H9 (cell line): ENCODE data around the gene PEAK3. TPM values are rescaled to one million over a fixed set of nuclear protein-coding genes. Genes with fewer than 3 reads are reported as not detected.

ENCODE experiments used
- DNase-seq: peaks from one replicate; pipeline ENCODE4 v3.0.0-alpha.2; 2017
- H2AFZ ChIP-seq: one replicate; pipeline ENCODE4 v1.6.1; 2013; ENCODE audit warnings: mild to moderate bottlenecking, low read length, control low read depth, moderate library complexity
- H2AK5ac ChIP-seq: 2 replicates; pipeline ENCODE4 v1.6.1; 2013; ENCODE audit warnings: low read length, control low read depth, mixed read lengths; ENCODE audit not compliant: insufficient read length
- H2BK120ac ChIP-seq: one replicate; pipeline ENCODE4 v1.6.1; 2013; ENCODE audit warnings: low read depth, mild to moderate bottlenecking, low read length, control low read depth, inconsistent platforms; ENCODE audit not compliant: poor library complexity, severe bottlenecking
- H2BK12ac ChIP-seq: 2 replicates; pipeline ENCODE4 v1.6.1; 2013; ENCODE audit warnings: low read length, control low read depth, mixed read lengths, low read depth; ENCODE audit not compliant: insufficient read length
- H2BK15ac ChIP-seq: 2 replicates; pipeline ENCODE4 v1.6.1; 2013; ENCODE audit warnings: low read depth, low read length, control low read depth
- H2BK20ac ChIP-seq: one replicate; pipeline ENCODE4 v1.6.1; 2013; ENCODE audit warnings: low read depth, mild to moderate bottlenecking, low read length, control low read depth, inconsistent platforms; ENCODE audit not compliant: poor library complexity, severe bottlenecking
- H2BK5ac ChIP-seq: 2 replicates; pipeline ENCODE4 v1.6.1; 2013; ENCODE audit warnings: low read length, control low read depth, mixed read lengths; ENCODE audit not compliant: insufficient read length
- H3K14ac ChIP-seq: 2 replicates; pipeline ENCODE4 v1.6.1; 2013; ENCODE audit warnings: low read length, control low read depth; ENCODE audit not compliant: insufficient read depth
- H3K18ac ChIP-seq: 2 replicates; pipeline ENCODE4 v1.6.1; 2013; ENCODE audit warnings: low read depth, mild to moderate bottlenecking, mixed read lengths, low read length, control low read depth; ENCODE audit not compliant: insufficient read length
- H3K23ac ChIP-seq: 2 replicates; pipeline ENCODE4 v1.6.1; 2013; ENCODE audit warnings: low read length, control low read depth, mixed read lengths, low read depth; ENCODE audit not compliant: insufficient read length
- H3K23me2 ChIP-seq: 2 replicates; pipeline ENCODE4 v1.6.1; 2013; ENCODE audit warnings: low read depth, mild to moderate bottlenecking, mixed read lengths, low read length, control low read depth; ENCODE audit not compliant: insufficient read length, poor library complexity, severe bottlenecking
- H3K27ac ChIP-seq: 2 replicates; pipeline ENCODE4 v1.5.1; 2013; ENCODE audit warnings: low read length, control low read depth, mixed read lengths, low read depth; ENCODE audit not compliant: insufficient read length
- H3K27me3 ChIP-seq: 2 replicates; pipeline ENCODE4 v1.6.1; 2013; ENCODE audit warnings: low read length, control low read depth, inconsistent platforms; ENCODE audit not compliant: insufficient read depth
- H3K4ac ChIP-seq: 2 replicates; pipeline ENCODE4 v1.6.1; 2013; ENCODE audit warnings: low read depth, mild to moderate bottlenecking, control low read depth, inconsistent platforms, low read length, moderate library complexity
- H3K4me1 ChIP-seq: 2 replicates; pipeline ENCODE4 v1.6.1; 2013; ENCODE audit warnings: low read length, control low read depth, inconsistent platforms; ENCODE audit not compliant: insufficient read depth
- H3K4me2 ChIP-seq: 2 replicates; pipeline ENCODE4 v1.6.1; 2013; ENCODE audit warnings: low read length, control low read depth, mixed read lengths; ENCODE audit not compliant: insufficient read length, insufficient read depth
- H3K56ac ChIP-seq: 2 replicates; pipeline ENCODE4 v1.6.1; 2013; ENCODE audit warnings: low read depth, mild to moderate bottlenecking, mixed read lengths, low read length, control low read depth; ENCODE audit not compliant: insufficient read length
- H3K79me1 ChIP-seq: 2 replicates; pipeline ENCODE4 v1.6.1; 2013; ENCODE audit warnings: low read depth, mild to moderate bottlenecking, moderate library complexity, low read length, control low read depth, inconsistent platforms; ENCODE audit not compliant: insufficient read depth, poor library complexity, severe bottlenecking
- H3K79me2 ChIP-seq: 2 replicates; pipeline ENCODE4 v1.6.1; 2013; ENCODE audit warnings: low read length, control low read depth, inconsistent platforms; ENCODE audit not compliant: insufficient read depth
- H3K9ac ChIP-seq: 2 replicates; pipeline ENCODE4 v1.6.1; 2013; ENCODE audit warnings: low read length, control low read depth, mixed read lengths; ENCODE audit not compliant: insufficient read length; ENCODE audit errors: extremely low read depth
- H3K9me3 ChIP-seq: one replicate; pipeline ENCODE4 v1.6.1; 2013; ENCODE audit warnings: low read depth, low read length, inconsistent platforms; ENCODE audit not compliant: control insufficient read depth
- H3T11ph ChIP-seq: one replicate; pipeline ENCODE4 v1.6.1; 2013; ENCODE audit warnings: mild to moderate bottlenecking, low read length, control low read depth, inconsistent platforms
- H4K20me1 ChIP-seq: one replicate; pipeline ENCODE4 v1.6.1; 2013; ENCODE audit not compliant: control insufficient read depth, insufficient read length, insufficient read depth
- H4K5ac ChIP-seq: 2 replicates; pipeline ENCODE4 v1.6.1; 2013; ENCODE audit warnings: low read depth, mild to moderate bottlenecking, mixed read lengths, low read length, control low read depth; ENCODE audit not compliant: insufficient read length
- H4K8ac ChIP-seq: replicated peaks from 2 replicates; pipeline ENCODE4 v1.6.1; 2013; ENCODE audit warnings: low read length, control low read depth, mixed read lengths, low read depth; ENCODE audit not compliant: insufficient read length
- H4K91ac ChIP-seq: 2 replicates; pipeline ENCODE4 v1.6.1; 2013; ENCODE audit warnings: low read depth, mild to moderate bottlenecking, moderate library complexity, mixed read lengths, low read length, control low read depth; ENCODE audit not compliant: insufficient read length
- H3K27ac Mint-ChIP-seq, 3 experiments: 2 replicates in 2 of 3; 3 replicates in 1 of 3; pipeline ENCODE4 v1.8.0; 2020 to 2021; ENCODE audit warnings: mixed read lengths in 3 of 3, mild to moderate bottlenecking in 1 of 3, moderate library complexity in 1 of 3
- H3K27me3 Mint-ChIP-seq: 2 replicates; pipeline ENCODE4 v1.8.0; 2021; ENCODE audit warnings: low read depth, mild to moderate bottlenecking, moderate library complexity, mixed read lengths
- H3K36me3 Mint-ChIP-seq, 3 experiments: 2 replicates in 2 of 3; 3 replicates in 1 of 3; pipeline ENCODE4 v1.8.0; 2020 to 2021; ENCODE audit warnings: low read depth in 3 of 3, mixed read lengths in 3 of 3; ENCODE audit not compliant: insufficient read depth in 1 of 3
- H3K4me1 Mint-ChIP-seq, 2 experiments: 2 replicates each; pipeline ENCODE4 v1.8.0; 2020; ENCODE audit warnings: mixed read lengths in 2 of 2
- H3K4me3 Mint-ChIP-seq, 2 experiments: 2 replicates in 1 of 2; 3 replicates in 1 of 2; pipeline ENCODE4 v1.8.0; 2020 to 2021; ENCODE audit warnings: mild to moderate bottlenecking in 2 of 2, mixed read lengths in 2 of 2, moderate library complexity in 1 of 2
- H3K9me3 Mint-ChIP-seq, 2 experiments: 2 replicates in 1 of 2; 3 replicates in 1 of 2; pipeline ENCODE4 v1.8.0; 2020; ENCODE audit warnings: mild to moderate bottlenecking in 2 of 2, mixed read lengths in 2 of 2, moderate library complexity in 1 of 2
- CTCF ChIP-seq: fragments of 200-600 bp; sonication (generic); conservative IDR thresholded peaks from 3 replicates; pipeline ENCODE4 v1.8.0; 2021; ENCODE audit warnings: antibody characterized with exemption, mild to moderate bottlenecking
- WGBS: extraction: QIAGEN DNeasy Blood & Tissue Kit; methylation state at CpG from one replicate; pipeline ENCODE4 v1.1.7; 2013; ENCODE audit warnings: missing lambda C conversion rate, low lambda C conversion rate, mixed read lengths; ENCODE audit not compliant: insufficient read length; ENCODE audit errors: extremely low coverage; 5-methylcytosine and 5-hydroxymethylcytosine counted together
- total RNA-seq: library from RNA; stranded (reverse); gene quantifications from 2 replicates; pipeline ENCODE4 v1.2.1, GENCODE V29; 2021

PEAK3 gene
- total RNA-seq, 1 experiment from 2014 or later, result not detected

- no peaks in the 10 kb centered on the region for H3K23me2 ChIP-seq
- no peak overlapping the region for H2BK15ac ChIP-seq
- H3T11ph ChIP-seq, result no peak overlapping the region
- no peak for TF ChIP-seq CTCF
- WGBS, result no CpG with 5 or more reads among the region's 25 CpGs
- no peak overlapping the region for H2BK12ac ChIP-seq
- H4K91ac ChIP-seq, result no peak overlapping the region
- no peak overlapping the region for H3K9ac ChIP-seq
- H3K18ac ChIP-seq, result no peak overlapping the region
- H2AK5ac ChIP-seq, result no peak overlapping the region
- no peak overlapping the region for H3K4ac ChIP-seq
- H4K8ac ChIP-seq, result no peak overlapping the region
- H3K9me3 Mint-ChIP-seq, result peaks cover 0 to 9% of the 10 kb centered on the region in 2 experiments; a peak in 3 of 5 replicates
- no peaks in the 10 kb centered on the region for H3K79me2 ChIP-seq
- no peak overlapping the region for H3K56ac ChIP-seq
- H3K79me1 ChIP-seq, result no peaks in the 10 kb centered on the region
- H4K5ac ChIP-seq, result no peak overlapping the region
- no peak overlapping the region for H3K4me2 ChIP-seq
- no peaks in the 10 kb centered on the region for H3K9me3 ChIP-seq
- DNase-seq, result no peak
- peaks cover 28% of the 10 kb centered on the region for H3K27me3 Mint-ChIP-seq
- no peaks in the 10 kb centered on the region for H4K20me1 ChIP-seq
- peaks cover 0 to 7% (median 0%) of the 10 kb centered on the region in 3 experiments; a peak in 2 of 7 replicates for H3K36me3 Mint-ChIP-seq
- no peak overlapping the region for H3K27ac ChIP-seq
- H3K23ac ChIP-seq, result no peak overlapping the region
- H2BK20ac ChIP-seq, result no peak overlapping the region
- no peak overlapping the region for H3K14ac ChIP-seq
- no peak overlapping the region for H2BK120ac ChIP-seq
- H3K4me1 Mint-ChIP-seq, result peaks cover 10 to 21% of the 10 kb centered on the region in 2 experiments
- H3K4me1 ChIP-seq, result no peaks in the 10 kb centered on the region
- H3K27me3 ChIP-seq, result no peaks in the 10 kb centered on the region
- no peak overlapping the region for H3K4me3 Mint-ChIP-seq
- H2AFZ ChIP-seq, result no peak overlapping the region
- H2BK5ac ChIP-seq, result no peak overlapping the region
- H3K27ac Mint-ChIP-seq, result no peak overlapping the region
Measured at GRCh38 chr19:2317756-2318155, 35.8 kb upstream of the PEAK3 start.
